Astrocyte of the spinal cord (primary cell): ENCODE results near the gene PPP1R1A.

ENCODE experiments used
- DNase-seq: peaks from one replicate; pipeline ENCODE4 v3.0.0; 2011; ENCODE audit warnings: low read depth, low spot score
- H3K4me3 ChIP-seq: 2 replicates; pipeline ENCODE4 v1.5.1; 2011; ENCODE audit warnings: low read depth, mild to moderate bottlenecking, low read length, moderate library complexity
- CTCF ChIP-seq: IDR thresholded peaks from 2 replicates; pipeline ENCODE4 v1.5.1; 2012; ENCODE audit warnings: low read depth, mild to moderate bottlenecking, low read length, inconsistent platforms
- in situ Hi-C: cut with HindIII; loops from 2 replicates; pipeline ENCODE4 v1.10.0; 2017; ENCODE audit warnings: low sequenced_read_pairs

The PPP1R1A gene

GRCh38 chr12:54588110-54588889 is at the start of gene PPP1R1A:
Gene PPP1R1A (minus strand): TSS chr12:54588659. CDS start chr12:54588488, 171 bp downstream.
- H3K4me3 ChIP-seq = no peak within 1 kb of the TSS
- no peak for DNase-seq
- no peak for TF ChIP-seq CTCF
- in situ Hi-C loops = no loop called here

- TF ChIP-seq CTCF = no peak
- in situ Hi-C loops = no loop called here
- no peak within 1 kb of the TSS for H3K4me3 ChIP-seq
- no peak for DNase-seq
Measured at GRCh38 chr12:54634795-54635194, 46.3 kb upstream of the PPP1R1A start, which contains the start of gene LACRT. Gene LACRT (minus strand): TSS chr12:54634895. CDS start chr12:54634841, 54 bp downstream.

GRCh38 chr12:54631988-54632728 is 43.7 kb upstream of the PPP1R1A start:
- no peak overlapping the region for H3K4me3 ChIP-seq
- DNase-seq = no peak
- TF ChIP-seq CTCF = no peak
- in situ Hi-C loops = no loop called here

GRCh38 chr12:54631551-54631950 is 43.1 kb upstream of the PPP1R1A start:
- no peak for DNase-seq
- no peak overlapping the region for H3K4me3 ChIP-seq
- in situ Hi-C loops = no loop called here
- TF ChIP-seq CTCF = no peak

- DNase-seq = no peak
- no peak for TF ChIP-seq CTCF
- no peak overlapping the region for H3K4me3 ChIP-seq
- in situ Hi-C loops = no loop called here
Measured at GRCh38 chr12:54629925-54630324, 41.5 kb upstream of the PPP1R1A start.

- no peak for TF ChIP-seq CTCF
- no peak overlapping the region for H3K4me3 ChIP-seq
- no peak for DNase-seq
- in situ Hi-C loops = no loop called here
Measured at GRCh38 chr12:54628186-54628846, 39.9 kb upstream of the PPP1R1A start.
